Islet precursor cell (in vitro differentiated cells): ENCODE results near the gene NCBP1.
A peak's percentile ranks its signal among the peaks of the same experiment; 100 is the strongest.
"Not testable (repeated sequence)": the region's sequence is repeated elsewhere in the genome, so short reads cannot be mapped to it uniquely, and the experiment has no call there.

Experiments used
- DNase-seq: peaks from one replicate; pipeline ENCODE4 v3.0.0-alpha.2; 2018

Gene NCBP1, protein sequence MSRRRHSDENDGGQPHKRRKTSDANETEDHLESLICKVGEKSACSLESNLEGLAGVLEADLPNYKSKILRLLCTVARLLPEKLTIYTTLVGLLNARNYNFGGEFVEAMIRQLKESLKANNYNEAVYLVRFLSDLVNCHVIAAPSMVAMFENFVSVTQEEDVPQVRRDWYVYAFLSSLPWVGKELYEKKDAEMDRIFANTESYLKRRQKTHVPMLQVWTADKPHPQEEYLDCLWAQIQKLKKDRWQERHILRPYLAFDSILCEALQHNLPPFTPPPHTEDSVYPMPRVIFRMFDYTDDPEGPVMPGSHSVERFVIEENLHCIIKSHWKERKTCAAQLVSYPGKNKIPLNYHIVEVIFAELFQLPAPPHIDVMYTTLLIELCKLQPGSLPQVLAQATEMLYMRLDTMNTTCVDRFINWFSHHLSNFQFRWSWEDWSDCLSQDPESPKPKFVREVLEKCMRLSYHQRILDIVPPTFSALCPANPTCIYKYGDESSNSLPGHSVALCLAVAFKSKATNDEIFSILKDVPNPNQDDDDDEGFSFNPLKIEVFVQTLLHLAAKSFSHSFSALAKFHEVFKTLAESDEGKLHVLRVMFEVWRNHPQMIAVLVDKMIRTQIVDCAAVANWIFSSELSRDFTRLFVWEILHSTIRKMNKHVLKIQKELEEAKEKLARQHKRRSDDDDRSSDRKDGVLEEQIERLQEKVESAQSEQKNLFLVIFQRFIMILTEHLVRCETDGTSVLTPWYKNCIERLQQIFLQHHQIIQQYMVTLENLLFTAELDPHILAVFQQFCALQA

DNA sequence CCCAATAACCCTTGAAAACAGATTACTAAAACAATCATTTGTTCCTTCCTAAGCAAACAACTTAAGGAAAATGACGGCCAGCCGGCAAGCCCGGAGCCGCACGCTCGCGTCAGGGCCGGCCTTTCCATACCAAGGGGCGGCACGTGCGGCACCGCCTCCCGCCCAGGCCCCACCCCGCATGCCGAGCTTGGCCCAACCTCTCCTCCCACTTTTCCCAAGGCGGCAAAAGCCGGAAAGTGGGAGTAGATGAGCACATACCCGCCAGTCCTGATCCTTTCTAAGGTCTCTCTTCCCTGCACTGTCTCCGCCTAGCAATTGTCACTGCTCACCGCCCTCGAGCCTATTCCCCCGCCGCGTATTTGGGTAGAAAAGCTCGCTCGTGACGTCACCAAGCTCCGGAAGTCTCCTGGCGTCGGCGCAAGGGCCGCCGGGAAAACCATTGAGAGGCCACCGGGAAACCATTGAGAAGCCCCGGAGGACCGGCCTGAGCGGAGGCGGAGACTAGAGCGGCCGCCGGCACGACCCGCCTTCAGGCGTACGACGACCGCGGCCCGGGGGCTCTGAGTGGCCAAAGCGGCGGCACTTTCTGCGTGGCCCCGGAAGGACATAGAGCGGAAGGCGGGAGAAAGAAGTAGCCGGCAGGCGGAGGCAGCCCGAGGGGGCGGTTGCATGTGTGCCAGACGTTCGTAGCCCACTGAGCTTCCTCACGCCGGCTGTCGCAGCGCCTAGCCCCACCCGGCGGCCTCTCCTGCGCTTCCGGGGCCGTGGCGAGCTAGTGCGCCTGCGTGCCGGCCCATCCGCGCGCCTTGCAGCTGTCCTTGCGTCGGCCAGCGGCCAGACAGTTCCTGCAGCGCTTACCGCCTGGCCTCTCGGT lies at the start of gene NCBP1, which contains the start of gene TSTD2:
NCBP1 (plus strand) TSS at position 837 of the 874 bp plus-strand sequence. CDS start 61 bp downstream, outside the sequence.
TSTD2 (minus strand) TSS at position 384 of the 874 bp plus-strand sequence. CDS start 5,806 bp downstream, outside the sequence.
- DNase-seq, result peak; percentile 99

DNA sequence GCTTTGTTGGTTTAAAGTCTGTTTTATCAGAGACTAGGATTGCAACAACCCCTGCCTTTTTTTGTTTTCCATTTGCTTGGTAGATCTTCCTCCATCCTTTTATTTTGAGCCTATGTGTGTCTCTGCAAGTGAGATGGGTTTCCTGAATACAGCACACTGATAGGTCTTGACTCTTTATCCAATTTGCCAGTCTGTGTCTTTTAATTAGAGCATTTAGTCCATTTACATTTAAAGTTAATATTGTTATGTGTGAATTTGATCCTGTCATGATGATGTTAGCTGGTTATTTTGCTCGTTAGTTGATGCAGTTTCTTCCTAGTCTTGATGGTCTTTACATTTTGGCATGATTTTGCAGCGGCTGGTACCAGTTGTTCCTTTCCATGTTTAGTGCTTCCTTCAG lies 48.8 kb upstream of the NCBP1 start:
- not testable (repeated sequence) for DNase-seq

- DNase-seq, result not testable (repeated sequence)
These were observed 46.7 kb upstream of the NCBP1 start for GRCh38 chr9:97586909-97587308.

GRCh38 chr9:97591535-97591934 lies 42.1 kb upstream of the NCBP1 start:
- no peak for DNase-seq

DNA sequence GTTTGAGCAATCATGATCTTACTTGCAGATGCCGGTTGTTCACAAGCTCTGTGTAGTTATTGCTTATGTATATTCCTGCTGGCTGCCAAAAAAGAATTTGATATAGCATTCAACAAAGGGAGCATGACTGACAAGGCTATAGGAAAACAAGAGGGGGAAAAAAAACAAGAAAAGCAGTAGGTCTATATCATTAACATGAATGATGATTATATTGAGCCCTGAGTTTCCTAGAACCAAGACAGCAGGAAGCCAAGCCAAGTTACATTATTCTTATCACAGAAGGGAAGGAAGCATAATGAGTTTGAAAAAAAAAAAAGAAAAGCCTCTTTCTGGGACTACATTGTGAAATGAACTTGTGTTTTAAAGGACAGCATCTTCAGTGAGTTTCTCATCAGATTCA lies 41.5 kb upstream of the NCBP1 start:
- DNase-seq, result no peak

DNA sequence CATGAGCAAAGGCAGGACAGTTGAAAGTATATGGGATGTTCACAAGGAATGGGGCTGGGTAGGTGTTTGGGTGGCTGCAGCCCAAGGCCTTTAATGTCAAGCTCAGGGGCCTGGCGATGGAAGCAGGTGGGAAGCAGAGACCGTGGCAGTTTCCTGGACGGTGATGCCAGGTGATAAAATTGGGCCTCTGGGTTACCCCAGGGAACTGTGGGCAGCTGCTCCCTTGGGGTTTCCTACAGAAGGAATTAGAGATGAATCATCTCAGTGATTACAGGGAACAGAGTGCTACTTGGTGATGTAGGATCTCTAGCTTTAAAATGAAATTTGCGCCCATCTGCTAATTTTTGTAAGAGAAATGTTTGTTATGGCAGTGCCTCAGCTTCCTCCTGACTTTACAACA lies 39.7 kb upstream of the NCBP1 start:
- DNase-seq, result no peak

DNA sequence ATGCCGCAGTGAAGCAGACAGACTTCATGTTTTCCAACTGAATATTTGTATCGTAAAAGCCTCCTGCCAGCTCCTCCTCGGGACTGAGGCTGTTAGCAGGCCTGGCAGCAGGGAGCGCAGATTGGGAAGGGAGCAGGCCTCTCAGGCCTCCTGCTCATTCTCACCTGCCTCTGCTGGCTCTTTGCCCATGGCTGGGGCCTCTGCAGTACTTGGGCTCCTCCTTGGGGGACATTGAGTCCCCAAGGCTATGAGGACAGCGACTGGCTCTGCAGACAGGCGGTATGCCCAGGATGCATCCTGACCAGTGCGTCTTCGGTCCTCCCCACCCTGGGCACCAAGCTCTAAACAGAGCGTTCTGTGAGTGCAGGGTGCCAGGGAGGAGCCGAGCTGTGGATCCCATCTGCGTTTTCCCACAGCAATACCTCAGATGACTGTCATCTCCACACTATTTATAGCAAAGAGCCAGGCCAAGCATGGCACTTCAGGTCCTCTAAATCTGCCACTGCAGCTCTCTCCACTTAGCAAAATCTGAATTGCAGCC lies 39.2 kb upstream of the NCBP1 start:
- no peak for DNase-seq

- no peak for DNase-seq
These were observed 36.7 kb upstream of the NCBP1 start for GRCh38 chr9:97596906-97597305.

DNA sequence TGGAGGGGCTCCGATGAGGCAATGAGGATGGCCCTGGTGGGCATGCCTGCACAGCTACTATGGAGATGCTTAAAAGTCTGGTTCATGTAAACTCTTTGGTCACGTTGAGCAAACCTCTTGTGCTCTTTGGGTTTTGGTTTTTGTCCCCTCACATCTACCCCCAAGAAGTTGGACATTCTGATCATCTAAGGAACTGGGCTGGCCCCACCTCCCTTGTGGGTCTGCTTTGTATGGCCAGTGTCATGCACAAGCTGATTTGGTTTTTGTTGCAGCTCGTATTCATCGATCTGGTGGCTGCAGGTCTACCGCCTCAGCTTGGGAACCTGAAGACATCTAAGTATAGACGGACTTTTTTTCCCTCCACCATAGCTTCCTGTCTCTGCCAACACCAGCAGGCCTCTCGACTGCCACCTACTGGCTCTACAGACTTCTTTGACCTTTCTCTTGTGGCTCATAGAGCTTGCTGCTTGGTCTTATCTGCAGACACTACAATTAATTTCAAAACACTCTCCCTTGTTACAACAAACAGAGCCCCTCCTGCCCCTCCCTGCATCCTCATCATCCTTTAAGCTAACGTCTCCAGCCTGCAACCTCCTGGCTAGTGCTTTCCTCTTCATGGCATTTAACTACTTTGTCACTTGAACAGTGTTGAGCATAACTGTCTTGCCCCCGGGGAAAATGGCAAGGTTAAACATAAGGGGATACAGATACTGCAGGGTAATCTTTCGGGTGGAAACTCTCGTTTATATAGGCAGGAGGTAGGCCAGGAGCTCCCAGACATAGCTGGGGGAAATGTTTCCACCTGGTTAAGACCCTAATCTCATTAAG lies 34.9 kb upstream of the NCBP1 start:
- peak; percentile 85 for DNase-seq

- peak; percentile 59 for DNase-seq
These were observed 34.2 kb upstream of the NCBP1 start for GRCh38 chr9:97599314-97599846.

DNA sequence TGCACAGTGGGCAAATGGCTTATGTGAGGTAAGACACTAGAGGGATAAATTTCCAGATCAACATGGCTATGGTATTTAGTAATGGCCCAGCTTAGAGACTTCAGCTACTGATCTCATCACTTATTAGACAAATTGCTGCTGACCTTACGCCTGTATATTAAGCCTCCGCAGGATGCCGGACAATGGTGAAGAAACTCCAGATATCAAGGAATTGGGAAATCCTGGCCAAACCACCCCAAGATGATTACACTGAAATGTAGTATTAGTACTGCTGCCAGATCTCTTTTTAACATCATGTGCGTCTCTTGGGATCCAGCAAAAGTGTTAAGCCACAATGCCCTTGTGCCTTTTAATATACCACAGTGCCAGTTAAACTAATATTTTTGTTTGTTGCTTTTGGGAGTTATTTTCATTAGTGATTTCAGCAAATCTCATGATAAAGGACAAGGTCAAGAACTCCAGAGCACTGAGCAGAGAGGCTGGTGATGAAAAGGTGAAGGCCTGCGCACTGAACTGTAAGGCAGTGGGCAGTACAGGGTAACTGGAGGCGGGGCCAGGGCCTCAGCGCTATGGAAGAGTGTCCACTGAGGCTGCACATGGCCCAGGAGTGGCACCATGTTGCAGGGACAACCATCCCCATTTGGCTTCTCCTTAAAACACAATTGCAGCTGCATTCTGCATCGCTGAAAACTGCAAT lies 32.9 kb upstream of the NCBP1 start:
- no peak for DNase-seq

GRCh38 chr9:97601228-97601898 lies 32.3 kb upstream of the NCBP1 start:
- no peak for DNase-seq

GRCh38 chr9:97602430-97602829 lies 31.2 kb upstream of the NCBP1 start:
- no peak for DNase-seq

DNA sequence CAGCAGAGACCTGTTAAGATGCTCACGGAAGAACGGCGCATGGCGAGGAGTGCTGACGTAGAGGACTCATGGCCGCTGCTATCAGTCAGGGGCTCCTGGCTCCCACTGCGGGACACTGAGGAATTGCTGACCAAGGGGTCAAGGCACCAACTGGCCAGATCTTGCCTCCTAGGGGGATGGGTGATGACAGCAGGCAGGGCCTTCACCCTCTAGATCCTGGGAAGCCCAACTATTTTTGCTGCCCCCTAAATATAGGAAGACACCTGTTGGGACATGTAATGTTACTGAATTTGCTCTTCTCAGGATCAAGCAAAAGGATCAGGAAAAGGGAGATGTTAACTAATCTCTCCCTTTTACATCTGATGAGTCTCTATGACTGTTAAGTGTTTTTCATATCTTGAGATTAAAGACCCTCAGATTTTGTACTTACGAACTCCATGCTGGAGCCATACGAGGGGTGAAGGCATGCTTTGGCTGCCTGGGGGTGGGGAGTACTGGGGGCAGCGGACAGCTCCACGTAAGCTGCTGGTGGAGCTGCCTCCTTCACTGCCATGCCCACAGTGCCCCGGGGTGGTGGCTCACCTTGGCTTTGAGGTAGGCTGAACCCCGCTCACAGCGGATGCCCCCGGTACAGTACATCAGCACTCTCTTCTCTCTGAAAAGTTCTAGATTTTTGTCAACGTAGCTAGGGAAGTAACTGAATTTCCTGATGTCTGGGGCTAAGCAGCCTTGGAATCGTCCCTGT lies 28.5 kb upstream of the NCBP1 start:
- no peak for DNase-seq

GRCh38 chr9:97615439-97616072 lies 18.1 kb upstream of the NCBP1 start:
- DNase-seq, result peak; percentile 64

GRCh38 chr9:97617939-97618416 lies 15.6 kb upstream of the NCBP1 start:
- DNase-seq, result no peak

GRCh38 chr9:97620063-97620462 lies 13.6 kb upstream of the NCBP1 start:
- not testable (repeated sequence) for DNase-seq

GRCh38 chr9:97622483-97622882 lies 11.1 kb upstream of the NCBP1 start:
- DNase-seq, result not testable (repeated sequence)

- no peak for DNase-seq
These were observed 9.7 kb upstream of the NCBP1 start for GRCh38 chr9:97623946-97624345.
